ENCODE data around the gene NHLRC4. TPM values are rescaled to one million over a fixed set of nuclear protein-coding genes. Genes with fewer than 3 reads are reported as not detected.

The NHLRC4 gene
- polyA plus RNA-seq, 2 of the 4 experiments (the other 2 are of a cell fraction), result 0.03 to 0.09 TPM

DNA sequence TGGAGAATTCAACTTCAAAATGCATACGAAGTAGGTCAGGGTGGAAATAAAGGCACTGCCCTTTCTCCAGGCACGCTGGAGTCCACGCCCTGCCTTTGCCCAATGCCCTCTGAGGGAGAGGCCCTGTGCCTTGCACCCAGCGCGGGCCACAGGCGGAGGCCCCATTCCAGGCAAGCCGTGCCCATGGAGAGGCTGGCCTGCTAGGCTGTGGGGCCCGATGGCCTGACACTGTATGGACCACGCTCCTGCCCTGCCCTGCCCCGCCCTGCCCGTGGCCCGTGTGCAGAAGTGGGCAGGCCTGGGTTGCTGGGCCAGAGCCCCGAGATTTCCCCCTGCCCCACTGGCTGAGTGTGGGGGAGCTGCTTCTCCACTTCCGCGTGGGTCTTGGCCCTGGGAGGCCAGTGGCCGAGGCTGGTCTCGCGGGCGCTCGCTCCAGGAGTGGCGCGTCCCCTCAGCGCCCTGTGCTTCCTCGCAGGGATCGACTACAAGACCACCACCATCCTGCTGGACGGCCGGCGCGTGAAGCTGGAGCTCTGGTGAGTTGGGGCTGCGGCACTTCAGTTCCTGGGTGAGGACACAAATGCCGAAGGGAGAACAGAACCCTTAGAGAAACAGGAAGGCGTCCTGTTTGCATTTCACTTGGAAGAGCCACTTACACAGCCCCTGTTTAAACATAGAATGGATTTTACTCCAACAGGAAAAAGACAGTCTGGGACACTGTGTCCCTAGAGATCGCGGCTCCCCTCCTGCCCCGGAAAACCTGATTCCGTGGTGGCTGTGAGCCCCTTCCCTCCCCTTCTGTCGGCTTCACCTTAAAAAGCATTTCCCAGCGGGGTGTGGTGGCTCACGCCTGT, 50.2 kb downstream of the NHLRC4 start:
- Histone ChIP-seq H3K4me2 (no peak overlapping the region), H3K4me1 (peaks cover 9% of the 10 kb centered on the region), H3K4me3 (no peak overlapping the region), H3K27ac (no peak overlapping the region), H3K9me3 (no peaks in the 10 kb centered on the region)
- no peak for DNase-seq (ENCODE audit: low read depth in 1 of 2, low spot score in 1 of 2)
- FAIRE-seq, result no peak
- POLR2A ChIA-PET, result no interaction called here
- TF ChIP-seq CEBPB (IDR thresholded peaks at IDR 0.05) (no peak), HDAC2 (IDR thresholded peaks at IDR 0.05) (no peak), CBX2 (IDR thresholded peaks at IDR 0.05; ENCODE audit: borderline replicate concordance, low read depth) (no peak), NFE2L2 (conservative IDR thresholded peaks at IDR 0.05; ENCODE audit: low read length) (no peak), CHD2 (IDR thresholded peaks at IDR 0.05; ENCODE audit: low read length, partially characterized antibody) (no peak)
- TF ChIP-seq, protein P1, sequence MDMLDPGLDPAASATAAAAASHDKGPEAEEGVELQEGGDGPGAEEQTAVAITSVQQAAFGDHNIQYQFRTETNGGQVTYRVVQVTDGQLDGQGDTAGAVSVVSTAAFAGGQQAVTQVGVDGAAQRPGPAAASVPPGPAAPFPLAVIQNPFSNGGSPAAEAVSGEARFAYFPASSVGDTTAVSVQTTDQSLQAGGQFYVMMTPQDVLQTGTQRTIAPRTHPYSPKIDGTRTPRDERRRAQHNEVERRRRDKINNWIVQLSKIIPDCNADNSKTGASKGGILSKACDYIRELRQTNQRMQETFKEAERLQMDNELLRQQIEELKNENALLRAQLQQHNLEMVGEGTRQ (IDR thresholded peaks at IDR 0.05), result no peak
- TF ChIP-seq, protein P2, sequence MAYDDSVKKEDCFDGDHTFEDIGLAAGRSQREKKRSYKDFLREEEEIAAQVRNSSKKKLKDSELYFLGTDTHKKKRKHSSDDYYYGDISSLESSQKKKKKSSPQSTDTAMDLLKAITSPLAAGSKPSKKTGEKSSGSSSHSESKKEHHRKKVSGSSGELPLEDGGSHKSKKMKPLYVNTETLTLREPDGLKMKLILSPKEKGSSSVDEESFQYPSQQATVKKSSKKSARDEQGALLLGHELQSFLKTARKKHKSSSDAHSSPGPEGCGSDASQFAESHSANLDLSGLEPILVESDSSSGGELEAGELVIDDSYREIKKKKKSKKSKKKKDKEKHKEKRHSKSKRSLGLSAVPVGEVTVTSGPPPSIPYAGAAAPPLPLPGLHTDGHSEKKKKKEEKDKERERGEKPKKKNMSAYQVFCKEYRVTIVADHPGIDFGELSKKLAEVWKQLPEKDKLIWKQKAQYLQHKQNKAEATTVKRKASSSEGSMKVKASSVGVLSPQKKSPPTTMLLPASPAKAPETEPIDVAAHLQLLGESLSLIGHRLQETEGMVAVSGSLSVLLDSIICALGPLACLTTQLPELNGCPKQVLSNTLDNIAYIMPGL (CRISPR knock-in tag; IDR thresholded peaks at IDR 0.05; ENCODE audit: borderline replicate concordance), result no peak
- TF ChIP-seq, protein P3, sequence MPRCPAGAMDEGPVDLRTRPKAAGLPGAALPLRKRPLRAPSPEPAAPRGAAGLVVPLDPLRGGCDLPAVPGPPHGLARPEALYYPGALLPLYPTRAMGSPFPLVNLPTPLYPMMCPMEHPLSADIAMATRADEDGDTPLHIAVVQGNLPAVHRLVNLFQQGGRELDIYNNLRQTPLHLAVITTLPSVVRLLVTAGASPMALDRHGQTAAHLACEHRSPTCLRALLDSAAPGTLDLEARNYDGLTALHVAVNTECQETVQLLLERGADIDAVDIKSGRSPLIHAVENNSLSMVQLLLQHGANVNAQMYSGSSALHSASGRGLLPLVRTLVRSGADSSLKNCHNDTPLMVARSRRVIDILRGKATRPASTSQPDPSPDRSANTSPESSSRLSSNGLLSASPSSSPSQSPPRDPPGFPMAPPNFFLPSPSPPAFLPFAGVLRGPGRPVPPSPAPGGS (IDR thresholded peaks at IDR 0.05), result no peak
- TF ChIP-seq, protein P4, sequence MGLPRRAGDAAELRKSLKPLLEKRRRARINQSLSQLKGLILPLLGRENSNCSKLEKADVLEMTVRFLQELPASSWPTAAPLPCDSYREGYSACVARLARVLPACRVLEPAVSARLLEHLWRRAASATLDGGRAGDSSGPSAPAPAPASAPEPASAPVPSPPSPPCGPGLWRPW (IDR thresholded peaks at IDR 0.05), result no peak
- peak in 1 of 2 experiments; percentile 36; a peak in 1 of 6 replicates for ATAC-seq
- CTCF ChIA-PET, result no interaction called here
- 91% methylated on average over 23 of the region's 39 CpGs for WGBS (ENCODE audit: missing lambda C conversion rate)

DNA sequence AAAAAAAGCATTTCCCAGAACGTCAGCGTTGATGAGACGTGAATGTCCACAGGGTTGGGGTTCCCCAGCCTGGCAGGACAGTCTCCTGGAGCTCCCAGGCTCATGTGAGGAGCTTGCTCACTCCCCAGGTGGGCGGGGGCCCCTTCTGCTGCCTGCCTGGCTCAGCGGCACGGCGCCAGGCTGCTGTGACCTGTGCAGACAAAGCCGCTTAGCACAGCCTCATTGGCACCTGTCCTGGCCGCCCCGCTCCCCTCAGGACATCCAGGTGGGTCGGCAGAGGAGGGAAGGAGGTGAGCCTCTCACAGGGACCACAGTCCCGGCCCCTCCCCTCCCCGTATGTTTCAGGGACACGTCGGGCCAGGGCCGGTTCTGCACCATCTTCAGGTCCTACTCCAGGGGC, 51.0 kb downstream of the NHLRC4 start:
- CTCF ChIA-PET, result interaction anchor here (0.6 kb wide), 1 partner anchor 383 kb away, joined by 5 read pairs; no protein-coding TSS in a partner anchor
- H3K9me3 ChIP-seq, result no peaks in the 10 kb centered on the region
- POLR2A ChIA-PET, result no interaction called here
- WGBS (ENCODE audit: missing lambda C conversion rate), result 85% methylated on average over 16 of the region's 16 CpGs
- DNase-seq (ENCODE audit: low read depth in 1 of 2, low spot score in 1 of 2) (no peak), ATAC-seq (no peak), FAIRE-seq (no peak)
- H3K4me3 ChIP-seq, result no peak overlapping the region
- H3K4me1 ChIP-seq, result peaks cover 17% of the 10 kb centered on the region
- no peak overlapping the region for H3K4me2 ChIP-seq
- no peak for TF ChIP-seq MAFK (IDR thresholded peaks at IDR 0.05; ENCODE audit: partially characterized antibody)
- TF ChIP-seq EHF (CRISPR knock-in tag; IDR thresholded peaks at IDR 0.05), result no peak
- TF ChIP-seq NPAS2 (CRISPR knock-in tag; IDR thresholded peaks at IDR 0.05; ENCODE audit: borderline replicate concordance), result no peak
- TF ChIP-seq, protein P5, sequence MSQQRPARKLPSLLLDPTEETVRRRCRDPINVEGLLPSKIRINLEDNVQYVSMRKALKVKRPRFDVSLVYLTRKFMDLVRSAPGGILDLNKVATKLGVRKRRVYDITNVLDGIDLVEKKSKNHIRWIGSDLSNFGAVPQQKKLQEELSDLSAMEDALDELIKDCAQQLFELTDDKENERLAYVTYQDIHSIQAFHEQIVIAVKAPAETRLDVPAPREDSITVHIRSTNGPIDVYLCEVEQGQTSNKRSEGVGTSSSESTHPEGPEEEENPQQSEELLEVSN (IDR thresholded peaks at IDR 0.05; ENCODE audit: borderline replicate concordance, low read depth), result no peak
- TF ChIP-seq JUN (IDR thresholded peaks at IDR 0.05), result no peak
- TF ChIP-seq HEYL (CRISPR knock-in tag; IDR thresholded peaks at IDR 0.05), result no peak
- no peak for TF ChIP-seq POLR2AphosphoS2 (conservative IDR thresholded peaks at IDR 0.05; ENCODE audit: low read length)
- no peak for TF ChIP-seq FOSB (CRISPR knock-in tag; IDR thresholded peaks at IDR 0.05)
- no peak for TF ChIP-seq CHD4 (IDR thresholded peaks at IDR 0.05; ENCODE audit: borderline replicate concordance)
- no peak for TF ChIP-seq CEBPB (IDR thresholded peaks at IDR 0.05)
- TF ChIP-seq, protein P1 (IDR thresholded peaks at IDR 0.05), result no peak
- TF ChIP-seq PHF8 (IDR thresholded peaks at IDR 0.05; ENCODE audit: borderline replicate concordance, low read depth), result no peak
- TF ChIP-seq, protein P6, sequence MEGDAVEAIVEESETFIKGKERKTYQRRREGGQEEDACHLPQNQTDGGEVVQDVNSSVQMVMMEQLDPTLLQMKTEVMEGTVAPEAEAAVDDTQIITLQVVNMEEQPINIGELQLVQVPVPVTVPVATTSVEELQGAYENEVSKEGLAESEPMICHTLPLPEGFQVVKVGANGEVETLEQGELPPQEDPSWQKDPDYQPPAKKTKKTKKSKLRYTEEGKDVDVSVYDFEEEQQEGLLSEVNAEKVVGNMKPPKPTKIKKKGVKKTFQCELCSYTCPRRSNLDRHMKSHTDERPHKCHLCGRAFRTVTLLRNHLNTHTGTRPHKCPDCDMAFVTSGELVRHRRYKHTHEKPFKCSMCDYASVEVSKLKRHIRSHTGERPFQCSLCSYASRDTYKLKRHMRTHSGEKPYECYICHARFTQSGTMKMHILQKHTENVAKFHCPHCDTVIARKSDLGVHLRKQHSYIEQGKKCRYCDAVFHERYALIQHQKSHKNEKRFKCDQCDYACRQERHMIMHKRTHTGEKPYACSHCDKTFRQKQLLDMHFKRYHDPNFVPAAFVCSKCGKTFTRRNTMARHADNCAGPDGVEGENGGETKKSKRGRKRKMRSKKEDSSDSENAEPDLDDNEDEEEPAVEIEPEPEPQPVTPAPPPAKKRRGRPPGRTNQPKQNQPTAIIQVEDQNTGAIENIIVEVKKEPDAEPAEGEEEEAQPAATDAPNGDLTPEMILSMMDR (IDR thresholded peaks at IDR 0.05), result no peak
- TF ChIP-seq ZFP36 (IDR thresholded peaks at IDR 0.05; ENCODE audit: borderline replicate concordance, partially characterized antibody), result no peak
- TF ChIP-seq, protein P2 (CRISPR knock-in tag; IDR thresholded peaks at IDR 0.05; ENCODE audit: borderline replicate concordance), result no peak
- no peak overlapping the region for H3K27ac ChIP-seq
